Measurements from ENCODE around the gene CSNK1G1.
"Not testable (repeated sequence)": the region's sequence is repeated elsewhere in the genome, so short reads cannot be mapped to it uniquely, and the experiment has no call there.

CSNK1G1 gene

DNA sequence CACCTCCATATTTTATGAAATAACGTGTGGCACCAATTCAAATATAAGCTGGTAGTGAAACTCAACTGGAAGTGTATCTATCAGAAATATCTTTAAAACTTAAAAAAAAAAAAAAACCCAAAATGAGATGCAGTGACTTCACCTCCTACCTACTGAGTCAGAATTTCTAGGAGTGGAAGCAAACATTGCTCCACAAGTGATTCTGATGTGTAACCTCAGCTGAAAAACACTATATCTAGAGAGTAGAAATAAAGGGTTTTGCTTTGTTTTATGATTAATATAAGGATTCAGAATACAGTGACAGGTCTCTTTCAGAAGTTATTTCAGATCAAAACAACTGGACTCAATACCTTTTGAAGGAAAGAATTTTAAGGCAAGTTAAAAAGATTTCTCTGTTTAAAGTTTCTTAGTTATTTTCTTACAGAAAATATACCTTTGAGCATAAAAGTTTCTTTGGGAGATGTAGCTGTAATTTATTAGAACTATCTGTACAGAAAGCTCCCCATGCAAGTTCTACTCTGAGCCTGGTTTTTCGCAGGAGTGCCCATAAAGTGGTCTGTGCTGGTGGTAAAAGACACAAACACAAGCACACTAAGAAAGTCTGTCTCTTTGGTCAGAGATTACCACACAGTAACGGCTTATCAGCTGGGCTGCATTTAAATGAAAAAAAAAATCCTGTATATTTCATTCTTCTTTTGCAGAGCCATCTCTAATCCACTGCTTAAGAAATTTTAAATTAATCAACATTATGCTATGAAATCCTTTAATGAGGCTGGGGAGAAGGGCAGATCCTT, 133.2 kb downstream of the CSNK1G1 start:
- TF ChIP-seq, protein P1, sequence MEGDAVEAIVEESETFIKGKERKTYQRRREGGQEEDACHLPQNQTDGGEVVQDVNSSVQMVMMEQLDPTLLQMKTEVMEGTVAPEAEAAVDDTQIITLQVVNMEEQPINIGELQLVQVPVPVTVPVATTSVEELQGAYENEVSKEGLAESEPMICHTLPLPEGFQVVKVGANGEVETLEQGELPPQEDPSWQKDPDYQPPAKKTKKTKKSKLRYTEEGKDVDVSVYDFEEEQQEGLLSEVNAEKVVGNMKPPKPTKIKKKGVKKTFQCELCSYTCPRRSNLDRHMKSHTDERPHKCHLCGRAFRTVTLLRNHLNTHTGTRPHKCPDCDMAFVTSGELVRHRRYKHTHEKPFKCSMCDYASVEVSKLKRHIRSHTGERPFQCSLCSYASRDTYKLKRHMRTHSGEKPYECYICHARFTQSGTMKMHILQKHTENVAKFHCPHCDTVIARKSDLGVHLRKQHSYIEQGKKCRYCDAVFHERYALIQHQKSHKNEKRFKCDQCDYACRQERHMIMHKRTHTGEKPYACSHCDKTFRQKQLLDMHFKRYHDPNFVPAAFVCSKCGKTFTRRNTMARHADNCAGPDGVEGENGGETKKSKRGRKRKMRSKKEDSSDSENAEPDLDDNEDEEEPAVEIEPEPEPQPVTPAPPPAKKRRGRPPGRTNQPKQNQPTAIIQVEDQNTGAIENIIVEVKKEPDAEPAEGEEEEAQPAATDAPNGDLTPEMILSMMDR (IDR thresholded peaks at IDR 0.05; ENCODE audit: low read depth, low read length): no peak
- peak in 1 of 2 donors; percentile 47 for DNase-seq (ENCODE audit: low read depth in 2 of 2)
- no peak overlapping the region for H3K4me3 ChIP-seq (replicated peaks in 1 of 2; ENCODE audit: low read depth in 2 of 2, low read length in 2 of 2)

DNA sequence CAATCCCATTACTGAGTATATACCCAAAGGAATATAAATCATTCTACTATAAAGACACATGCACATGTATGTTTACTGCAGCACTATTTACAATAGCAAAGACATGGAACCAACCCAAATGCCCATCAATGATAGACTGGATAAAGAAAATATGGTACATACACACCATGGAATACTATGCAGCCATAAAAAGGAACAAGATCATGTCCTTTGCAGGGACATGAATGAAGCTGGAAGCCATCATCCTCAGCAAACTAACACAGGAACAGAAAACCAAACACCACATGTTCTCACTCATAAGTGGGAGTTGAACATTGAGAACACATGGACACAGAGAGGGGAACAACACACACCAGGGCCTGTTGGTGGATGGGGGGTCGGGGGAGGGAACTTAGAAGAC, 134.1 kb downstream of the CSNK1G1 start:
- not testable (repeated sequence) for DNase-seq (ENCODE audit: low read depth in 2 of 2); H3K4me3 ChIP-seq (replicated peaks in 1 of 2; ENCODE audit: low read depth in 2 of 2, low read length in 2 of 2)

DNA sequence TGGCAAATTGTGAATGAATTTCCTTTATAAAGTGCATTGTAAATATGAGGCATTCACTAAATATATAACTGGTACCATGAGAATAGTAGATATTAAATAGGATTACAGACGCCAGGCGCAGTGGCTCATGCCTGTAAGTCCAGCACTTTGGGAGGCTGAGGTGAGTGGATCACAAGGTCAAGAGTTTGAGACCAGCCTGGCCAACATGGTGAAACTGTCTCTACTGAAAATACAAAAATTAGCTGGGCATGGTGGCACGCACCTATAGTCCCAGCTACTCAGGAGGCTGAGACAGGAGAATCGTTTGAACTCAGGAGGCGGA, 138.6 kb downstream of the CSNK1G1 start:
- not testable (repeated sequence) for DNase-seq (ENCODE audit: low read depth in 2 of 2); H3K4me3 ChIP-seq (replicated peaks in 1 of 2; ENCODE audit: low read depth in 2 of 2, low read length in 2 of 2)

- no peak overlapping the region for H3K4me3 ChIP-seq (replicated peaks in 1 of 2; ENCODE audit: low read depth in 2 of 2, low read length in 2 of 2)
- peak; percentile 6 to 51 for DNase-seq (ENCODE audit: low read depth in 2 of 2)
- TF ChIP-seq, protein P1 (IDR thresholded peaks at IDR 0.05; ENCODE audit: low read depth, low read length): no peak
These were observed 139.1 kb downstream of the CSNK1G1 start for GRCh38 chr15:64216730-64217428.

- H3K4me3 ChIP-seq (replicated peaks in 1 of 2; ENCODE audit: low read depth in 2 of 2, low read length in 2 of 2): no peak overlapping the region
- TF ChIP-seq, protein P1 (IDR thresholded peaks at IDR 0.05; ENCODE audit: low read depth, low read length): no peak
- no peak for DNase-seq (ENCODE audit: low read depth in 2 of 2)
These were observed 139.8 kb downstream of the CSNK1G1 start for GRCh38 chr15:64216196-64216595.

DNA sequence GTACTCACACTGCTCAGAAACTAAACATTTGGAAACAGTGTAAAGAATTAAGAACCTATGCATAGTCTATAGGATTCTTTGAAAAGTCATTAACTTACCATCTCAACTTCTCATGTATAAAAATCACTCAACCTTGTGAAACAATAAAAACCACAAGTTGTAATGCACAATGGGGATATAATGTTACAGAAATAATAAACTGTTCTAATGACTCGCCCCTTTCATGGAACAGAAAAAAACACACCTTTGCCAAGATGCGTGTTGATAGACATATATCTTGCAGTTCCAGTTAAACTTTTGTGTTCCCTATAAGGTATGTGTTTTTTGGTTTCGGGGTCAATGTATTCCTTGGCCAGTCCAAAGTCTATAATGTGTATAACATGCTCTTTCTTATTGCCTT, 142.3 kb downstream of the CSNK1G1 start:
- TF ChIP-seq, protein P1 (IDR thresholded peaks at IDR 0.05; ENCODE audit: low read depth, low read length): no peak

DNA sequence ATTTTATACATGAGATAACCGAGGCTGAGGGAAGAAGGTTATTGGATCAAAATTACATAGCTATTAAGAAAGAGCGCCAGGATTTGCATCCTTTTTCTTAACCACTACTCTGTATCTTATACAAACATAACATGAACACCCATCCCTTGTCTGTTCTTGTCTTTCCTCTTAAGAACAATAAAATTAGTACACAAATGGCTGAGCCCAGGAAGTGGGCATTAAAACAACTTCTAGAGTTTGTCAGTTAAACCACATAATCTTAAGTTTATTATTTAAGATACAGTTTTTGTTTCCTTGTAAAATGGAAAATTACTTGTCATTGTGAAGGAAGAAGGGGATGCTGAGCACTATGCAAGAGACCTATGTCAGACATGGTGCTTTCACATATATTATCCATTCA, 144.3 kb downstream of the CSNK1G1 start:
- DNase-seq (ENCODE audit: low read depth in 2 of 2): no peak
- TF ChIP-seq, protein P1 (IDR thresholded peaks at IDR 0.05; ENCODE audit: low read depth, low read length): no peak
- H3K4me3 ChIP-seq (replicated peaks in 1 of 2; ENCODE audit: low read depth in 2 of 2, low read length in 2 of 2): no peak overlapping the region

More for the DNA sequence above, 142.3 kb downstream of the CSNK1G1 start:
- H3K4me3 ChIP-seq (replicated peaks in 1 of 2; ENCODE audit: low read depth in 2 of 2, low read length in 2 of 2): no peak overlapping the region
- peak in 1 of 2 donors; percentile 13 for DNase-seq (ENCODE audit: low read depth in 2 of 2)
